GM23248 (cell line): ENCODE results near the gene PAX7.

ENCODE experiments used
- EZH2 ChIP-seq: fragments of 200-600 bp; sonication (generic); IDR thresholded peaks from 2 replicates; pipeline ENCODE4 v1.6.1; 2018; ENCODE audit warnings: antibody characterized with exemption, mild to moderate bottlenecking; ENCODE audit not compliant: insufficient read depth, poor library complexity, severe bottlenecking
- EZH2phosphoT487 ChIP-seq: fragments of 200-600 bp; sonication (generic); IDR thresholded peaks from 2 replicates; pipeline ENCODE4 v1.6.1; 2018; ENCODE audit warnings: antibody characterized with exemption, moderate library complexity, mild to moderate bottlenecking, low read depth; ENCODE audit not compliant: insufficient read depth

- TF ChIP-seq EZH2phosphoT487 (no peak), EZH2 (no peak)
Measured at GRCh38 chr1:18608534-18608933, 22.1 kb upstream of the PAX7 start.
